Measurements from ENCODE around the gene AHR.

AHR gene

GRCh38 chr7:17368856-17369524 lies 70.5 kb downstream of the AHR start:
- TF ChIP-seq CTCF (IDR thresholded peaks at IDR 0.05; ENCODE audit: borderline replicate concordance, control extremely low read depth, extremely low read depth, insufficient read depth, missing control alignments), result no peak
- DNase-seq (ENCODE audit: low spot score), result no peak
- in situ Hi-C loops (cut with MboI; ENCODE audit: low sequenced_read_pairs, unreplicated experiment), result no loop called here

- in situ Hi-C loops (cut with MboI; ENCODE audit: low sequenced_read_pairs, unreplicated experiment), result no loop called here
- no peak for DNase-seq (ENCODE audit: low spot score)
- no peak for TF ChIP-seq CTCF (IDR thresholded peaks at IDR 0.05; ENCODE audit: borderline replicate concordance, control extremely low read depth, extremely low read depth, insufficient read depth, missing control alignments)
These were observed 71.4 kb downstream of the AHR start for GRCh38 chr7:17369691-17370426.

- no peak for DNase-seq (ENCODE audit: low spot score)
- no peak for TF ChIP-seq CTCF (IDR thresholded peaks at IDR 0.05; ENCODE audit: borderline replicate concordance, control extremely low read depth, extremely low read depth, insufficient read depth, missing control alignments)
- in situ Hi-C loops (cut with MboI; ENCODE audit: low sequenced_read_pairs, unreplicated experiment), result no loop called here
These were observed 72.6 kb downstream of the AHR start for GRCh38 chr7:17370901-17371585.

GRCh38 chr7:17371671-17372524 lies 73.4 kb downstream of the AHR start:
- no peak for DNase-seq (ENCODE audit: low spot score)
- in situ Hi-C loops (cut with MboI; ENCODE audit: low sequenced_read_pairs, unreplicated experiment), result no loop called here
- no peak for TF ChIP-seq CTCF (IDR thresholded peaks at IDR 0.05; ENCODE audit: borderline replicate concordance, control extremely low read depth, extremely low read depth, insufficient read depth, missing control alignments)

- DNase-seq (ENCODE audit: low spot score), result no peak
- no peak for TF ChIP-seq CTCF (IDR thresholded peaks at IDR 0.05; ENCODE audit: borderline replicate concordance, control extremely low read depth, extremely low read depth, insufficient read depth, missing control alignments)
- in situ Hi-C loops (cut with MboI; ENCODE audit: low sequenced_read_pairs, unreplicated experiment), result no loop called here
These were observed 75.7 kb downstream of the AHR start for GRCh38 chr7:17374157-17374556.

- no peak for DNase-seq (ENCODE audit: low spot score)
- TF ChIP-seq CTCF (IDR thresholded peaks at IDR 0.05; ENCODE audit: borderline replicate concordance, control extremely low read depth, extremely low read depth, insufficient read depth, missing control alignments), result no peak
- in situ Hi-C loops (cut with MboI; ENCODE audit: low sequenced_read_pairs, unreplicated experiment), result no loop called here
These were observed 76.2 kb downstream of the AHR start for GRCh38 chr7:17374654-17375053.
